Astrocyte of the cerebellum (primary cell): ENCODE data around the gene IFI6.
"Not testable (repeated sequence)": the region's sequence is repeated elsewhere in the genome, so short reads cannot be mapped to it uniquely, and the experiment has no call there.

ENCODE experiments used
- DNase-seq: peaks from one replicate; pipeline ENCODE4 v3.0.0-alpha.2; 2011; ENCODE audit warnings: low read depth
- H3K4me3 ChIP-seq: 2 replicates; pipeline ENCODE4 v1.5.1; 2011; ENCODE audit warnings: mild to moderate bottlenecking, low read depth, low read length, moderate library complexity
- in situ Hi-C: cut with HindIII; loops from 2 replicates; pipeline ENCODE4 v1.10.0; 2017; ENCODE audit warnings: low sequenced_read_pairs
- TF ChIP-seq, protein P1 (sequence below): IDR thresholded peaks from 2 replicates; pipeline ENCODE4 v1.5.1; 2012; ENCODE audit warnings: low read length, low read depth, moderate library complexity, mild to moderate bottlenecking; ENCODE audit errors: missing control alignments

Gene IFI6

GRCh38 chr1:27710574-27710973 is 38.6 kb upstream of the IFI6 start:
- in situ Hi-C loops: no loop called here
- no peak overlapping the region for H3K4me3 ChIP-seq
- DNase-seq: no peak
- TF ChIP-seq, protein P1, sequence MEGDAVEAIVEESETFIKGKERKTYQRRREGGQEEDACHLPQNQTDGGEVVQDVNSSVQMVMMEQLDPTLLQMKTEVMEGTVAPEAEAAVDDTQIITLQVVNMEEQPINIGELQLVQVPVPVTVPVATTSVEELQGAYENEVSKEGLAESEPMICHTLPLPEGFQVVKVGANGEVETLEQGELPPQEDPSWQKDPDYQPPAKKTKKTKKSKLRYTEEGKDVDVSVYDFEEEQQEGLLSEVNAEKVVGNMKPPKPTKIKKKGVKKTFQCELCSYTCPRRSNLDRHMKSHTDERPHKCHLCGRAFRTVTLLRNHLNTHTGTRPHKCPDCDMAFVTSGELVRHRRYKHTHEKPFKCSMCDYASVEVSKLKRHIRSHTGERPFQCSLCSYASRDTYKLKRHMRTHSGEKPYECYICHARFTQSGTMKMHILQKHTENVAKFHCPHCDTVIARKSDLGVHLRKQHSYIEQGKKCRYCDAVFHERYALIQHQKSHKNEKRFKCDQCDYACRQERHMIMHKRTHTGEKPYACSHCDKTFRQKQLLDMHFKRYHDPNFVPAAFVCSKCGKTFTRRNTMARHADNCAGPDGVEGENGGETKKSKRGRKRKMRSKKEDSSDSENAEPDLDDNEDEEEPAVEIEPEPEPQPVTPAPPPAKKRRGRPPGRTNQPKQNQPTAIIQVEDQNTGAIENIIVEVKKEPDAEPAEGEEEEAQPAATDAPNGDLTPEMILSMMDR: no peak

DNA sequence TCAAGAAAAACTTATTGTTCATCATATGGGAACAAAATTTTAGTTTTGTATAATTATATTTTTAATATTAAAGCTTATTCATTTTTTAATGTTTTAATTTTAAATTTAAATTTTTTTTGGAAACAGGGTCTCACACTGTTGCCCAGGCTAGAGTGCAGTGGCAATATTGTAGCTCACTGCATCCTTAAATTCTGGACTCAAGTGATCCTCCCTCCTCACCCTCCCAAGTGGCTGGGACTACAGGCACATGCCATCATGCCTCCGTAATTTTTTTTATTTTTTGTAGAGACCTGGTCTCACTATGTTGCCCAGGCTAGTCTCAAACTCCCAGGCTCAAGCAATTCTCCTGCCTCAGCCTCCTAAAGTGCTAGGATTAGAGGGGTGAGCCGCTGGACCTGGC is 33.6 kb upstream of the IFI6 start:
- no peak for DNase-seq
- TF ChIP-seq, protein P1: no peak
- in situ Hi-C loops: no loop called here
- no peak overlapping the region for H3K4me3 ChIP-seq

GRCh38 chr1:27704958-27705357 is 33.0 kb upstream of the IFI6 start:
- in situ Hi-C loops: no loop called here
- TF ChIP-seq, protein P1: no peak
- no peak for DNase-seq
- no peak overlapping the region for H3K4me3 ChIP-seq

GRCh38 chr1:27696835-27697234 is 24.8 kb upstream of the IFI6 start:
- in situ Hi-C loops, H3K4me3 ChIP-seq, DNase-seq: not testable (repeated sequence)

DNA sequence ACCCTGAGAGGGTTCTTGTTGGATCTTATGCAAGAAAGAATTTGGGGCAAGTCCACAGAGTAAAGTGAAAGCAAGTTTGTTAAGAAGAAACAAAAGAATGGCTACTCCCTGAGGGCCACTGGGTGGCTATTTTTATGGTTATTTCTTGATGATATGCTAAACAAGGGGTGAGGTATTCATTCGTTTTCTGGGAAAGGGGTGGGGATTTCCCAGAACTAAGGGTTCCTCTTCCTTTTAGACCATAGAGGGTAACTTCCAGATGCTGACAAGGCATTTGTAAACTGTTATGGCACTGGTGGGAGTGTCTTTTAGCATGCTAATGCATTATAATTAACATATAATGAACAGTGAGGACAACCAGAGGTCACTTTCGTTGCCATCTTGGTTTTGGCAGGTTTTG is 18.2 kb upstream of the IFI6 start:
- in situ Hi-C loops: no loop called here
- H3K4me3 ChIP-seq: no peak overlapping the region
- DNase-seq: no peak
- TF ChIP-seq, protein P1: no peak

DNA sequence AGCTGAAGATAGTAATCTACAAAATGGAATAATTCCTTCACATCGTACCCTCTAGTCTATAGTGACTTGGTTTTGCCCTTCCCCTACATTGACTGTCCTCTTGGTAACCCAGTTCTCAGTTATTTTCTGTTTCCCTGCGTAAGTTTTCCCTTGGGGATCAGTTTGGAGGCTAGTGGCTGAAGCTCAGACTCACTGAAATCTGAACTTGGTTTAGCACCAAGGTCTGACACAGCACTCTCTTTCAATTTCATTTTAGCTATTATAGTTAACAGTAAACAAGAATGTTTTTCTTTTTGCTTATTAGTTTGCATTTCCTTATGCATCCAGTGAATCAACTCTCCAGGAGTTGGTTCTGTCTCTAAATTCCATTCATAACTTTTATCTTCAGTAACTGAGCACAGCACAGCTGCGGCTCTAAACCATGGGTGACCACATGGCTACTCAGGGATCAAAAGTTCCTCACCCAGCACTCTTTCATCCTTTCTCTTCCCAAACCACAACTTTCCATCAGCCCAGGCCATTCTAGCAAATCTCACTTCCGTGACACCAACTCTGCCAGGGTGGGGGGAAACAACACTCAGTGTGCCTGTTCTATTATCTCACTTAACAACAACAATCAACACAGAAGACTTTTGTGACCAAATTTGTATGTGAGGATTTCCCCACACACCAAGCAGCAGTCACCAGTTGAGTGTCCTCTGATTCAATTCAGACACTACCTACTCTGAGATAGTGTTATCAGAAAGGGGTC is 17.6 kb upstream of the IFI6 start:
- in situ Hi-C loops: no loop called here
- H3K4me3 ChIP-seq: no peak overlapping the region
- TF ChIP-seq, protein P1: no peak
- DNase-seq: peak; percentile 54

- TF ChIP-seq, protein P1: no peak
- DNase-seq: no peak
- in situ Hi-C loops: no loop called here
- no peak overlapping the region for H3K4me3 ChIP-seq
These were observed 15.9 kb upstream of the IFI6 start for GRCh38 chr1:27687906-27688305.
